Epithelial cell of proximal tubule (primary cell): ENCODE data around the gene TMUB1. TPM values are rescaled to one million over a fixed set of nuclear protein-coding genes. Genes with fewer than 3 reads are reported as not detected.

ENCODE experiments used
- DNase-seq: peaks from one replicate; pipeline ENCODE4 v3.0.0-alpha.2; 2011; ENCODE audit warnings: low read depth
- H3K4me3 ChIP-seq: 2 replicates; pipeline ENCODE4 v1.5.1; 2011; ENCODE audit warnings: low read depth, mild to moderate bottlenecking, low read length
- CTCF ChIP-seq: conservative IDR thresholded peaks from 2 replicates; pipeline ENCODE4 v1.5.1; 2012; ENCODE audit warnings: low read depth, mild to moderate bottlenecking, low read length
- total RNA-seq: library from RNA; depleted of rRNA; stranded (reverse); fragments of >200 nt; gene quantifications from 2 replicates; pipeline ENCODE4 v1.2.3, GENCODE V29; 2015

Gene TMUB1
- total RNA-seq, 1 donor from 2014 or later: 73.7 TPM

GRCh38 chr7:151083824-151084160, 499 bp upstream of the TMUB1 start:
- peak overlapping the region; percentile 95 for H3K4me3 ChIP-seq
- no peak for TF ChIP-seq CTCF
- DNase-seq: no peak

GRCh38 chr7:151082141-151083070, 887 bp downstream of the TMUB1 start:
- DNase-seq: no peak

GRCh38 chr7:151081170-151082101, 1.9 kb downstream of the TMUB1 start:
- peak overlapping the region; percentile 95 for H3K4me3 ChIP-seq
- no peak for DNase-seq
- no peak for TF ChIP-seq CTCF

More at GRCh38 chr7:151082141-151083070, 887 bp downstream of the TMUB1 start:
- H3K4me3 ChIP-seq: peak overlapping the region; percentile 95
- TF ChIP-seq CTCF: no peak

- DNase-seq: no peak
- H3K4me3 ChIP-seq: peak within 1 kb of the TSS; percentile 95
- no peak for TF ChIP-seq CTCF
Observed at GRCh38 chr7:151080522-151081169, 2.6 kb downstream of the TMUB1 start, which contains the start of gene FASTK. TSS of gene FASTK (minus strand) at chr7:151080809. CDS start at chr7:151080766, 43 bp downstream.

- H3K4me3 ChIP-seq: peak overlapping the region; percentile 95
- TF ChIP-seq CTCF: no peak
- no peak for DNase-seq
Observed at GRCh38 chr7:151080067-151080521, 3.2 kb downstream of the TMUB1 start.

GRCh38 chr7:151079199-151079910, 3.9 kb downstream of the TMUB1 start:
- H3K4me3 ChIP-seq: peak overlapping the region; percentile 95
- TF ChIP-seq CTCF: no peak
- DNase-seq: no peak
